Activated T-cell treated with anti-CD3 and anti-CD28 coated beads for 4 hours (primary cell): ENCODE results near the gene RTP2.

Experiments
- DNase-seq: peaks from one replicate; pipeline ENCODE4 v3.0.0-alpha.2; 2020

RTP2 gene

DNA sequence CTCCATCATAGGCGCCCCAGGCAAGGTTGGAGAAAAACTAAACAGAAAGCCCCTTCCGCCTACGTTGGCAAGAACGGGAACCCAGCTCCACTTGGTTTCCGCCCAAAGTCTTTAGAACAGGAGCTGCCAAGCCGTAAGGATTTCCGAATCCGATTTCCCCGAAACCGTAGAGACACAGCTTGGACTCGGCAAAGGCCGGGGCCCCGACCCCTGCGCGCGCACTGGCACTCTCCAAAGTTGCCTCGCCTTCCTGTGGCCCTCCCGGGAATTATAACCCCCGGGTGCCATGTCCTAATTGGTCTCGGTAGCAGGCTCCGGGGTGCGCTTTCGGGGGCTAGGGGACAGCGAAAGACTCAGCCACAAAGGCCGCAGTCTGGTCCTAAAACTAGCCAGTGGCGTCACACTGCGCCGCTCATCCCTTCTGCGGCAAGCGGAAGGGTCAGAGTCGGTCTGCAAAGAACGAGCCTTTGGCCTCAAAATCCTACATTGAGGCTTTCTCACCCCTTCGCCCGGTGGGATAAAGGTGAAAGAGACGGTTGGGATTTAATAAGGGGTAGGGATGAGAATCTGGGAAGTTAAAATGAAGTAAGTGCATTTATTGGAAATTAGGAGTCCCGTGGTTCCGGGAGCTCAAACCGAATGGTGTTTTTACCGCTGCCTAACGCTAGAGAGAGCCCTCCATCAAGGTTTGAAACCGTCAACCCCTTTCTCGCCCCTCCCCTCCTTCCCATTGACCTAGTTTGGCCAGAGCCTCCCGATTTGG lies 36.2 kb upstream of the RTP2 start:
- peak; percentile 64 for DNase-seq

DNA sequence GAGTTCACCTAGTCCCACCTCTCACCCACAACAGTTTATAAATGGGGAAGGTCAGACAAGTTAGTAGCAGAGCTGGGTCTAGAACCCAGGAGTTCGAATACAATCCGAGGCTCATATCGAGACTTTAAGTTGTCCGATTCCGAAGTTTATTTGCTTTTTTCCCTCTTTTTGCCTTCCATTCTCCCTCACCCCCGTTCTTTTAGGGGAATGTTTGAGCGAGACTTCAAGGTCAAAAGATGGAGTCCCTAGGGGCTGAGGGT lies 35.6 kb upstream of the RTP2 start:
- no peak for DNase-seq

DNA sequence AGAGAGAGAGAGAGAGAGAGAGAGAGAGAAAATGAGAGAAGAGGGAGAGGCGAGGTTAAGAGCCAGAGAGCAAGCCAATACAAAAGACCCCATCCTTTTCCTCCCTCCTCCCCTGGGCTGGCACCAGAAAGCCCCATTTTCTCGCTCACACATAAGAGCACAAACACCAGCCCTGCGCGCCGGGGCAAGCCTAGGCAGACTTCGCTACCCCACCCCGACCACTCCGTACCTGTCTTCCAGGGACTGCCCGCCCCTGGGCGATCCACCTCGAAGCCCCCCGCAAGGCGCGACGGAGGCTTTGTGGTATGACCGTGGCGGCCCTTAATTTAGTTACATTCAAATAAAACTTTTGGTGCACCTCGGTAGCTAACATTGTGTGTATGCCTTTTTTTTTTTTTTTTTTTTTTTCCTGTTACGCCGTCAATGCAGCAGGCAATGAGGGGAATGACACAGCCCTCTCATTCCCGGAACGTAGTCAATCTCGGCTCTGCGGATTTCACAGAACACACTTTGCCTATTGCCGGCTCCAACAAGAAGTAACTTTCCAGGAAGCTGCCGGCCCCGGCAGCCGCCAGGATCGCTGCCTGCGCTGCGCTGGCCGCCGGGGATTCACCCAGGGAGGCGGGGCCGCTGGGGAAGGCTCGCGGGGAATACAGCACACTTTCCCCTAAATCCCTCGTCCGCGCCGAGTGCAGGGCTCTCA lies 35.2 kb upstream of the RTP2 start:
- DNase-seq: peak; percentile 35

DNA sequence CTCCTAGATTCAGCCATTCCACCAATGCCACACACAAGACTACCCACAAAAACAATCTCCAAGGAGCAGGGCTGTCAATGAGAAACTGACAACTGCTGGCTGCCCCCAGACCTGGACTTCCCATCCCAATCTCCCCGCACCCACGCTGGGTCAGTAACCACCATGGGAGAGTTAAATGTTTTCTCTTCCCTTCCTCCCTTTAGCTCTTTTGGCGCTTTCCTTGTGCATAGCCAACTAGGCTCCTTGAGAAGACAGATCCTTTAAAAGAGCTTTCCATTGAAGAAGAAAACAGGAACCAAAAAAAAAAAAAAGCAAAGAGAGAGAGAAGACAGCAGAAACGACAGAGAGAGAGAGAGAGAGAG lies 34.6 kb upstream of the RTP2 start:
- no peak for DNase-seq

DNA sequence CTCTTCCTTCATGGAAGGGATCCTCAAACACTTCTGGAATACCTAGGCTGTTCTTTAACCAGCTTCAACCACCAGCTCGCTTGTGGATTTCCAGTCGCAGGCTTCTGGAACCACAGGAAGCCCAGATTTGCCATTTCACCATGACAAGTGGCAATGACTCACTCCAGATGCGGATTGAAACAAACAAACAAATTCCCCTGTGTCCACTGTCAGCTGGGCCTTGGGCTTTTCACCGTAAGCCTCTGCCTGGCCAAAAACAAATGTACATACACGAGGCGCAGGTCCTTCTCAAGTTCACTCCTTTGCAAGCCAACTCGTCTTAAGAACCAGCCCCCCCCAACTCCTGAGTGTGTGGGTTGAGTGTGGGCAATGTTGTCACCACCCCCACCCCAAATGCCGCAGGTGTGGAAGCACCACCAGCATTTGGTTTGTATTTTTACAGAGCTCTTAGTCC lies 34.1 kb upstream of the RTP2 start:
- no peak for DNase-seq

DNA sequence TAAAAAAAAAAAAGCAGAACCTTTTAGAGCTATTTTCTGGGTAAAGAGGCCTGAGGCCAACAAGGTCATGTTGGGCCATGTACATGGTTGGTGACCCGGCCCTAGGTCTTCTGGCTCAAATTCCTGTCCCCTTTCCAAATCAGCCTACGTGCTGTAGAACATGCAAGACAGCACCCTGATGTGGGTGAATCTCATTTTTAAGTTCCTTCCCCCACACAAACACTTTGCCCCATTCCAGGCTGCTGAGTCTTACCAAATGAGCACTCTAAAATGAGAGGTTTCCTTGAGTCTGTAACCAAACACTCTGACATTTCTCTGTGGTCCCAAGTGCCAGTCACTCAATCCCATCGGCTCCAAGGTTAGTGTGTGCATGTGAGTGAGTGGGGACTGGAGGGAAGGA lies 33.5 kb upstream of the RTP2 start:
- DNase-seq: no peak

DNA sequence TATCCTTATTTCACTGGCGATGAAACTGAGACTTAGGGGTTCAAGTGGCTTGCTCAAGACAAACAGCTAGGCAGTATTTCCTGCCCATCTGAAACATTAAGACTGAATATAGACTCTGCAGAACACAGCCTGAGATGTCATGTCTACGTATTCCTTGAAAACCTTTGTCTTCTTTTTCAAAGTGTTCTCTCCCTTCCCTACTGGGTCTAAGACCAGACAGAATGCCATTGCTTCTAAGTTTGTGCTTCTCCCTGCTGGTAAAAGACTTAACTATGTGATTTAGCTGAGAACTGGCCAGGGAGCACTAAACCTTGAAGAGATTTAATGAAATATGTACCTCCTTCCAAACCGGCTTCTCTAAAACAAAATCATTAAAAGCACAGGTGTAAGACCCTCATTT lies 33.0 kb upstream of the RTP2 start:
- DNase-seq: no peak

DNA sequence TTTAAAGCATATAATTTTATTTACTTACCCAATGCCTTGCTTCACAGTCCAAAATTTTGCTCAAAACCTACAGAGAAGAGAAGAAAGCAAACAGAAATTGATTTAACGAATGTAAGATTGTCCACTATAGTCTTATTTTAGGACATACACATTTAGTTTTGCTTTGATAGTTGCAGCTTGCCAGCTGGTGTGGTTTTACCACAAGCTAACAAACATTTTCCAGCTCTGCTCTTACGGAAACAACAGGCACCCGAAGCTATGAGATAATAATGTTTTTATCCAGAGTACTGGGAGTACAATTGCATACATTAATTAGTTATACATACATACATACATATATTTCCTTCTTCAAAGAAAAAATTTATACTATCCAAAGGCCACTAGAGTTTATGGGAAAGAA lies 32.5 kb upstream of the RTP2 start:
- no peak for DNase-seq

DNA sequence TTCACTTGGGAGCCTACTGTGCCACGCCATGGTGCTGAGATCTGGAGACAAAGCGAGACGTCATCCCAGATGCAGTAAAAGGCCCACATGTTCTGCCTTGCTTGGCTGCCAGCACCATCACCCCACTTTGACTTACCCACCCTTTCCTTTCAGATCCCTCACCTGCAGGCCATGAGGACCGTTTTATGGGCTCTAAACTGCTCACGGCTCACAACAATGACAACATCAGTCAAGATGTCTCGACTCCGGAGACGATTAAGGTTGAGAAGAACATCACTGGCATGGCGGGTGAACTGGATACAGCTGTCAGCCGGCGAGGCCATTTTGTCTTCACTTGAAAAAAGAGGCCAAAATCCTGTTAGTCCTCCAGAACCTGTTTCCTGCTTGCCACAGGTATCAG lies 31.0 kb upstream of the RTP2 start:
- DNase-seq: no peak

DNA sequence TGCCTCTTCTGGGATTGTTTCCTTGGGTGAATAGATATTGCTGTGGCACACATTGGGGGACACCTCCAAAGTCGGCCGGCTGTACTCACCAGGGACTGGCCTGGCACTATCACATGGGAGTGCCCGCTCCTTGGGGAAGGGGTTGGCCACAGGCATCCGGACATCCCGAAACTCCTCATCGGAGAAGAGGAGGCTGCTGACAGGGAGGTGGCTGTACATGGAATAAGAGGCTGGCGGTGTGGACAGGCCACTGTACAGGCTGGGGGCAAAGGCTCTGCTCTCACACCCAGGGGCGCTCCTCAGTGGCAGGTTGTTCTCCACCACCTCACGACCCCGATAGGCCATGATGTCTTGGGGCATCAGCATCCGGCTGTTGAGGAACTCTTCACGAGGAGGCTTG lies 27.2 kb upstream of the RTP2 start:
- DNase-seq: no peak

DNA sequence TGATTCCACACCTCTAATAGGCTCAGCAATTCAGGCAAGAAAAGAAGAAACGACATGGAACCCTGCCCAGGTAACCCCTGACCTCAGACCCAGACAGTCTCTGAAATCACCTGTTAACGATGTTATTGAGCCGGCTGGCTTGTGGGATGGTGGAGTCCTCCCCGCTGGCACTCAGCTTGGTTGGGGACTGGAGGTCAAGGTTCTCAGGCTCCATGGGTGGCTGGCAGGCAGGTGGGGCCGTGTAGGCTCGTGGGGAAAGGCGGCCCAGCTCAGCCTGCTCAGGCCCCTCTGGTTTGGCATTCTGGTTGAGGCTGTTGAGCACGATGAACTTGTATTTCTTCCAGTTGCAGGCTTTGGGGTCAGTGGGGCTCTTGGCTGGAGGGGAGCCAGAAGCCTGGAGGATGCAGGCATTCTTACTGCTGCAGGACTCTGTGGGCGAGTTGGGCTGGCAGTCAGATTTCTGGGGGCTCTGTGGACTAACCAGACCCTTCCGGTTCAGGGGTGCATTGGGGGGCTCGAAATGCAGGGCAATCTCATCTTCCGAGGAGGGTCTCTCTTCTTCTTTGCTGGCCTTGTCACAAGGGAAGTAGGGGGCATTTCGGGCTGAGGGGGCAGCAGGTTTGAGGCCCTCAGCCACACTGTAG lies 26.7 kb upstream of the RTP2 start:
- no peak for DNase-seq

DNA sequence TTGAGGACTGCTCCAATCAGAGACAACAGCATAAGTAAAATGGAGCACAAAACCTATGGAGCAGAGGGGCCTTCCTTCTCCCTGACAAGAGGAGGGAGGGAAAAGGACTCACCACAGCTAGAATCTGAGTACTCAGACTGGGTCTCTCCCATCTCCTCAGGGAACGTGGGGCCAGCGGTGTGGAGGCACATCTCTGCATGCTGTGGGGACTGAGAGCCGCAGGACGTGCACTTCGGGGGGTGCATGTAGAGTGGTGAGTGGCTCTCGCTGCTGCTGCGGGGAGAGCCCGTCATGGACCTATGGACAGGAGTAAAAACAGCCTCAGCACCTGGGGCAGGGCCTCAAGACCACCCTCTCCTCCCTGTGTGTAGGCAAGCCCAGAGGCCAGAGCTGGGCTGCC lies 25.9 kb upstream of the RTP2 start:
- no peak for DNase-seq

DNA sequence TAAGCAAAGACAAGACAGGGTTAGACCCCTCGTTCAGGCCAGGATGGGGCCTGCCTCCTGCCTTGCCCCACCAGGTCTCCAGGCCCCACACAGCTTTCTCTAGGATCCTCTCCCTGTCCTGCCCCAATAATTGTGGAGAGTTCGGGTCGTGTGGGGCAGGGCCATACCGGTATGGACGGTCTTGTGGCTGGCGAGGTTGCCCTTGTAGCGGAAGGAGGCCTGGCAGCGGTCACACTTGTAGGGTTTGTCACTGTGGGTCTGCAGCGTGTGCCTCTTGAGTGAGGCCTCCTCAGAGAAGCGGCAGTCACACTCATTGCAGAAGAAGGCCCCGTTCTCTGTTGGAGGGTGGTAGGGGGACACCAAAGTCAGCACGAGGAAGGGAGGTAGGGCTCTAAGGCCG lies 24.2 kb upstream of the RTP2 start:
- DNase-seq: no peak

DNA sequence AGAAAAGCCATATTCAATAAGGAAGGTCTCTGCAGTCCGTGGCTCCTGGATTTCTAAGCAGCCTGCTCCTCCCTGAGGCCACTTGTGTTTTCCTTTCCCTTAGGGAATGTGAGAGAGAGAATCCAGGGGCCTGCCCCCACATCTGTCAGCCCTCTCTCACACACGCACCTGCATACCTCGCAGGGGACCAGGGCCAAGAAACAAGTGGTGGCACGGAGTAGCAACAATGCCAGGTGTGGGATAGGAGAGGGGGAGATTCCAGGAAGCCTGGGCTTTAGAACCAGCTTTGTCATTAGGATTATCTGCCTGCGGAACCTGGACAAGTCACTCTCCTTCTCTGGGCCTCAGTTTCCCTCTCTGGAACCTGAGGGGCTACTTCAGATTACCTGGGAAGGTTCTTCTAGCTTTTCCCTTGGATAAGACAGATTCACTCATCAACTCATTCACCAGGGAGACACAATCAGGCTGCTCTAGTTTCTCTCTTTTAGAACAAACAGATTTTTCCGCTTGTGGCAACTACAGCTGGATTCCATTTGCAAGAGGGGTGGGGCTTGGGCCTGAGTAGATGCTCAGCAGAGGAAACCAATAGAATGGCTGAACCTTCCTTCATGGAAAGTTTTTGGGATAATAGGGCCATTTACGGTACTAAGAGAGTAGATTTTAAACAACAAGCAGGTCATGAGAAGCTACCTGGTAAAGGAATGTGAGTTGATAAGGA lies 23.5 kb upstream of the RTP2 start:
- DNase-seq: no peak

DNA sequence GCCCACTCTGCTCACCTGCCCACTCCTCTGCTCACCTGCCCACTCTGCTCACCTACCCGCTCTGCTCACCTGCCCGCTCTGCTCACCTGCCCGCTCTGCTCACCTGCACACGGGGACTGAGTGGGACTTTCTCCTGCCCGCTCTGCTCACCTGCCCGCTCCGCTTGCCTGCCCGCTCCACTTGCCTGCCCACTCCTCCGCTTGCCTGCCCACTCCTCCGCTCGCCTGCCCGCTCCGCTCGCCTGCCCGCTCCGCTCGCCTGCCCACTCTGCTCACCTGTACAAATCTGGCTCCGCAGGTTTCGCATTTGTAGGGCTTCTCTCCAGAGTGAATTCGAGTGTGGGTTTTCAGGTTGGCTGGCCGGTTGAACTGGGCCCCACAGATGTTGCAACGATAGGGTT lies 22.9 kb upstream of the RTP2 start:
- no peak for DNase-seq

DNA sequence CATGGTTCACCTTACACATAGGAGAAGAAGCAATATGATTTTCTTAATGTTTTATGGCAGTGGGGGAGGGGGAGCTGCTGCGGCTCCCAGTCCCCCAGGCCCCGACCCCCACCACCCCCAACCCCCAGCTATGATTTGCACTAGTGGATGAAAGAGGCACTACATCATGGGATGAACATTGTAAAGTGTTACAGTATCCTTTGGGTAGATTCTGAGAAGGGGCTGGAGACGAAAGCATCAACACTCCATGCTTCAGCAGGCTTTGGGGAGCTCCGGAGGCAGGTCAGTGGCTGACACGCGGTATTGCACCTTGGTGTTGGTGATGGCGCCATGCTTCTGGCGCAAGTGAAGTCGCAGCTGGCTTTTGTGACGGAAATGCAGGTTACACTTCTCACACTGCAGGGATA lies 19.9 kb upstream of the RTP2 start:
- no peak for DNase-seq

DNA sequence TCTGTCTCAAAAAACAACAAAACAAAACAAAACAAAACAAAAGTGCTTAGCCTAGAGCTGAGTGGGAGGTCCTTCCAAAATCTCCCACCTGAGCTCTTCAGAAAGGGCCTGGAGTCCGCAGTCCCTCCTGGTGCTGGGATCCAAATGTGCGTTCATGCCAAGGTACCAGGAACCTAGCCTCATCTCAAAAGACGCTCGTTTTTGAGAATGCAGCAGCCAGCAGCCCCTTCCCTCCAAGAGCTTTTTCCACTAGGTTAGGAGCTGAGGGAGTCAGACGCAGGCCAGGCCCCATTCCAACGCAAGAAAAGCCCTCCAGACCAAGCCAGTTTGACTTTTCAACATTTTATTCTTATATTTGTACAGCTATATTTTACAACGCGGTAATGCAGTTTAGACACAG lies 18.7 kb upstream of the RTP2 start:
- no peak for DNase-seq

DNA sequence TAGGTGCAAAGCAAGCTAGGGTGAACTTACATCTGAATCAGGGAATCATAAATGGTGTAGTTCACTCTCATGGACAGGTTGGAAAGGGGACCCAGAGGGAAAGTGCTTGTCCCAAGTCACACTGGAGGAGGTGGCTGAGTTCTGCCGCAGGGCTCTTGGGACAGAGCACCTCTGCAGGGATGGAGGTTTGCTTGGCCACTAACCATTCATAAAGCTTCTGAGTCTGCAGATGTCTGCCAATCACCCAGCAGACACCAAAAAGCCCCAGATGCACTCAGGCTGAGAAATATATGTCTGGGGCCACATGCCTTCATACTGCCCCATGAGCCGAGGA lies 17.9 kb upstream of the RTP2 start:
- no peak for DNase-seq

DNA sequence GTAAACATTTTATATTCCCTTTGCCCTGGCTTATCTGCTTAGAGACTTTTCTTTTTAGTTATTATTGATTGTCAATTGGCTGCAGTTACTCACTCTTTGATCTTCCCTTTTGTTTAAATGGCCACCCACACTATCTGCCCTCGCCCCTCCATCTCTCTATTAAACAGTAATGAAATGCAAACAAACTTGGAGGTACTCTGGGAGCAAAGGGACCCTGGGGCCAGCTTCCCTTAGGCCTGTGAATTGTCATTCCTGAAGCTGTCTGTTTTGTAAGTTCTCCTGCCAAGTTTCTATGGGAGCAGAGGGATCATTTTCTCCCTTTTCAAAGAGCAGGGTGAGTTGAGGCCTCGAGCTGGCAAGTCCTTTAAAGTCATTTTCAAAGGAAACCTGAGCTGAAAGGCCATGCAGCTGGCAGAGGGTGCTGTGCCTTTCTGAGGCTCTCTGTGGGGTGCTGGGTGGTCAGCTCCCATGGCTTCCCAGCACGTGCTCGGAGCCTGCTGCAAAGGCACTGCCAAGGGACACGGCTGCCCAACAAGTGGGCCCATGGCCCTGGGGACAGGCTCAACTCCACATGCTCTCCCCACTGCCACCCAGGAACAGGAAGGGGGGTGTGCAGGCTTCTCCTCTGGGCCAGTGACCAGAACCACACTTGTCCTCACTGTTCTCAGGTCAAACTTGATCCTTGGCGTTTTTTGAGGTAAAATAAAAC lies 17.4 kb upstream of the RTP2 start:
- no peak for DNase-seq

DNA sequence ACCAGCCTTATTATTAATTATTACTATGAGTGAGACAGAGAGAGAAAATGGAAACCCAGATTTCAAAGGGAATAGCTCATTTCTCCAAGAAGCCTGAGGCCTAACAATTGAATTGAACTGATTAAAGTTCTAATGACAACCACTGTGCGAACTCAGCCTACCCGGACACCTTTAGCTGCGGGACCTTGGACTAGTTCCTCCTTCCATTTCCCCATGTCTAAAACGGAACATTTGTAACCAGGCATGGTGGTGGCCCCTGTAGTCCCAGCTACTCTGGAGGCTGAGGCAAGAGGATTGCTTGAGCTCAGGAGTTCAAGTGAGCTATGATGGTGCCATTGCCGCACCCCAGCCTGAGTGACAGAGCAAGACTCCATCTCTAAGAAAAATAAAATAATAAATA lies 16.4 kb upstream of the RTP2 start:
- no peak for DNase-seq

DNA sequence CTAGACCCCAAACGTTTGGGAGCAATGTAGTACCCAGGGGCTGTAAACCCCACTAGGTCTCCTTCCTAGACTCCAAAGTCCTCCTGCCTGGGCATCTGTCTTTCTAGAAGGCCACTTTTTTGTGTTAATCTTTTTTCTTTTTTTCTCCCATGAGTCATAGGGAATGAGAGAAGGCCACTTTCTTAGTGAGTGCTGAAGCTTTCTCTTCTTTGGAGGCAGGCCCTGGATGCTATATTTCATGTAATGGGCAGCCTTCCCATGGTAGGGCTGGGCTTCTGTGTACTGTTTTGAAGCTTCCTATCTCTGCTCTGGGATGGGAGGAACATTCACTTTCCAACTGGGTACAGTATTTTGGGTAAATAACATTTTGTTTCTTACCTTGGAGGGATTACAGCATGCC lies 15.2 kb upstream of the RTP2 start:
- no peak for DNase-seq

DNA sequence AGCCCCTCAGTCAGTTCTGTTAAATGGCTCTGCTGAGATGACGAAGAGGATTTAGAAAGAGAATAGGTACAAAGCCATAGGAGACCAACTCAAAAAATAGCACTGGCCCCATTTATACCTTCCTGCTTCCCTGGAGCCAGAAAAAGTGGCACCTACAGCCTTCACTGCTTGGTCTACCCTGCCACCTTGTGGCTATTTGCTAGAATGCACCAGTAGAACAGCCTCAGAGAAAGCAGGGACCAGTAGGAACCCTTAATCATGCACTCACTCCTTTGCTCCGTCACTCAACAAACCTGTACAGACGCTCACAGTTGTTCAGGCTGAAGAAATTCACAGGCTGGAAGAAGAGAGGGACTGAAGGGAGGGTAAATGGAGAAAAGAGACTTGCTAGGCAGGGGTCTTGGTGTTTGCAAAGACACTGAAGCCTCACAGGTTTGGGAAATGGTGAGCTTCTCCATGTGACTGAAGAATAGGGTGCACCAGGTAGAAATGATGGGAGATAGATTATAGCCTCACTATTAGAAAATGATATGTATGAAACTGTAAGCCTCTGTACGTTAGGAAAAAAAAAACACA lies 12.1 kb upstream of the RTP2 start:
- DNase-seq: peak; percentile 67

DNA sequence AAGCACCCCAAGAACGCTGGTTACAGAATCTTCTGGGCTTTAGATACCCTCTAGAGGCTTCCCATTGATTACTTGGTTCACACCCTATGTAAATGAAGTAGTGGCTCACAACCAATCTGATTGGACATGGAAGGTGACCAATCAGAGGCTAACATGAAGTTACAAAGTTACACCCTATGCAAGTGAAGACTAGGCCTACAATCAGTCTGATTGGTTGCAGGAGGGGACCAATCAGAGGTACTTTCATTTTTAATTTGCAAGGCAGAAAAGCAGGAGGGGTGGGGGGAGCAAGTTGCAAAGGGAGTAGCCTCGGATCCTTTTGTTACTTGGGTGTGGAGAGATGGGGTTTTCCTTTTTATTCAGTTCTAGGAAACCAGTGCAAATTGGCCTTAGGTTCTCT lies 11.1 kb upstream of the RTP2 start:
- DNase-seq: no peak
